HG03520 (cell line): ENCODE results near the gene ZNF443.
"Not testable (repeated sequence)": the region's sequence is repeated elsewhere in the genome, so short reads cannot be mapped to it uniquely, and the experiment has no call there.

Source experiments
- ATAC-seq: cut with Tn5 transposase; IDR thresholded peaks from one replicate; pipeline ENCODE4 v1.9.1; 2021; ENCODE audit warnings: mild to moderate bottlenecking, moderate library complexity; ENCODE audit not compliant: unreplicated experiment

The ZNF443 gene

DNA sequence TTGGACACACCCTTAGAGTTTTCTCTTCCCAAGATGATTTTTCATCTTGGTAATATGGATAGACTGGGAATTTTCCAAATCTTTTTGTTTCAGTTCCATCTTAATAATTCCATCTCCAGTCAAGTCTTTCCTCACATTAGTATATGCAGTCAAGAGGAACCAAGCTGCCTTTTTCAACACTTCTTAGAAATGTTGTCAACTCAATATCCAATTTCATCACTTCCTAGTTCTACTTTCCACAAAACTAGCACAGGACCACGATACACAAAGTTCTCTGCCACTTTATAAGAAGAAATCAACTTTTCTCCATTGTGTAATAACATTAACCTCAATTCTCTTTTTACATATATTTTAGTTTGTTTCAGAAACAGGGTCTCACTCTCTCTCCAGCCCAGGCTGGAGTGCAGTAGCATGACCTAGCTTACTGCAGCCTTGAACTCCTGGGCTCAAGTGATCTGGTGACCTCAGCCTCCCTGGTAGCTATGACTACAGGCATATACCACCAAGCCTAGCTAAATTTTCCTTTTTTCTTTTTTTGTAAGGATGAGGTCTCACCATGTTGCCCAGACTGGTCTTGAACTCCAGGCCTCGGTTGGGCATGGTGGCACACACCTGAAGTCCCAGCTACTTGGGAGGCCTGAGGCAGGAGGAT is 15.5 kb downstream of the ZNF443 start:
- no peak for ATAC-seq

GRCh38 chr19:12417273-12417672 is 23.5 kb downstream of the ZNF443 start:
- not testable (repeated sequence) for ATAC-seq

GRCh38 chr19:12411893-12412292 is 28.9 kb downstream of the ZNF443 start:
- no peak for ATAC-seq

DNA sequence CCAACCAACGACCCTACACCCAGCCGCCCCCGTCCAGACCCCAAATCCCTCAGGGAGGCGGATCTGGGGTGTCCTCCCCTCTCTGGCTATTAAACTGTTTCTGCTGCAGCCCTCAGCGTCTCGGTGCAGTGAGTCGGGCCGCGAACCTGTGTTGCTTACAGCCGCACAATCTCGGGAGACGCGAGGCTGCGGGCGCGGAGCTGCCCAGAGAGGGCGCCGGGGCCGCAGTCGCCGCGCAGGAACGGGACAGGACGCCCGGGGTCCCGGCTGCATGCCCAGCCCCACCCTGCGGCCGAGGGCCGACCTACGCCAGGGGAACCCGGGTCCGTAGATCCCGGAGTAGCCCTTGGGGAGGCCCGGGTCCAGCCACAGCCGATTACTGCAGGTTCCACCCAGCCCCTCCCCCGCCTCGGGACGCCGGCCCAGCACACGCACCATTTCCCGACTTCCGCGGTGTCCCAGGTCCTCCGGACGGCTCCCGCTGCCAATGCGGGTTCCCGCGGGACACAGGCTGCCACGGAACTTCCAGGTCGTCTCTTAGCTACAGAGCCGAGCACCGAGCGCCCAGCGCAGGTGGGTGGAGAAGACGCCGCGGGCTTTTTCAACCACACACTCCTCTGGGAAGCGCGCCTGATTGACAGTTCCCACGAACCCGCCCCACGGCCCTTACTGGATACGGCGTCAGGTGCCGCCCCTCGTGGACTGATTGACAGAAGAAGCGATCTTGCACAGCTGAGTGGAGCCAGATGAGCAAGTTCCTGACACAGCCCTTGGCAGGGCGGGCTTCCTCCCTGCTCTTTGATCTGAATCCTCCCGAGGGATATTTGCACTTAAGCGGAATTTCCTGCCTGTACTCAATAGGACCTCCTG is 40.0 kb downstream of the ZNF443 start, which contains the start of gene ZNF799:
ZNF799 (minus strand) TSS at position 639 of the 870 bp plus-strand sequence; CDS start at position 438, 201 bp downstream.
- ATAC-seq = peak; percentile 70

DNA sequence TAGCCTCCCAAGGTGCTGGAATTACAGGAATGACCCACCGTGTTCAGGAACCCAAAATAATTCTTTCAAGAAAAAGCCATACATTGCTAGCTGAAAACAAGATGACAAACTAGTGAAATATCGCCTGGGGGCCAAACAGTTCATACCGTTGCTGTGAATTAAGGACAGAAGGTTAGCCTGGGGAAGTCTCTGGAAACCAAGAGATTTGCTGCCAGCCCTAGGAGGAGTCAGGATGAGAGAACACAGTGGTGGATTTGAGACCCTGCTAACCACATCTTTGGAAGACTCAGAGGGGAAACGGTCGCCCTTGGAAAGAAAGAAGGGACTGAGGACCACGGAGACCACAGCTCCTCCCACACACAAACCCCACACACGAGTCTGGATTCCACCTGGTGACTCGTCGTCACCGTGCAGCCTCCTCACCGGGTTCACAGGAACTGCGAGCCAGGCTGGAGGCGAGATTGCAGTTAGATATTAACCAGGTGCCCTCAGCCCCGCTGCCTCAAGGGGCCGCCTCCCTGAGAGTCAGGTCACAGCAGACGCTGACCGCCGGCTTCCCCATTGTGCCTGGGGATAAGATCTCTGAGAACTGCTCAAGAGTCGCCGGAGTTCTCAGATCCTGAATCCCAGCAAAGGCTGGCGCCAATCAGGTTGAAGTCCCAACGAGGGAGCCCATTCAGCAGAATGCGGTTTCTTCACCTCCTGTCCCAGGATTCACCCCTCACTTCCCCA is 40.8 kb downstream of the ZNF443 start:
- peak; percentile 31 for ATAC-seq

DNA sequence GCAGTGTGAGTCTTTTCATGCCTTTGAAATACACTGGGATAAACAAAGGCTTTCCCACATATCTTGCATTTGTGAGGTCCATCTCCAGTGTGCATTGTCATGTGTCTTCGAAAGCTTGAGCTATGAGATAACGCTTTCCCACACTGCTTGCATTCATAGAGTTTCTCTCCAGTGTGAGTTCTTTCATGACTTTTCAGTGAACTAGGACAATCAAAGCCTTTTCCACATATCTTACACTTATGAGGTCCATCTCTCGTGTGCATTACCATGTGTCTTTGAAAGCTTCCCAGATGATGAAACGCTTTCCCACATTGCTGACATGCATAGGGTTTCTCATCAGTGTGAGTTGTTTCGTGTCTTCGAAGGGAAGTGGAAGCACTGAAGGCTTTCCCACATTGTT is 49.7 kb downstream of the ZNF443 start:
- not testable (repeated sequence) for ATAC-seq

DNA sequence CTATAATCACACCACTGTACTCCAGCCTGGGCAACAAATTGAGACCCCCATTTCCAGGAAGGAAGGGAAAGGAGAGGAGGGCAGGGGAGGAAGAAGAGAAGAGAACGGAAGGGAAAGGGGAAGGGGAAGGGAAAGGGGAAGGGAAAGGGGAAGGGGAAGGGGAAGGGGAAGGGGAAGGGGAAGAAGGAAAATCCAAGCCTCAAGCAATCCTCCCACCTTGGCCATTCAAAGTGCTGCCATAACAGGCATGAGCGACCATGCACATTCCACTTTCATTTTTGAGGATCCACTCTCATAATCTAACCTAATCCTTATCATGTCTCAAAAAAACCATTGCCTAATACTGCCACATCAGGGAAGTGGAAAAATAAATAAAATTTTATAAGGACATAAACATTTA is 54.5 kb downstream of the ZNF443 start:
- not testable (repeated sequence) for ATAC-seq

DNA sequence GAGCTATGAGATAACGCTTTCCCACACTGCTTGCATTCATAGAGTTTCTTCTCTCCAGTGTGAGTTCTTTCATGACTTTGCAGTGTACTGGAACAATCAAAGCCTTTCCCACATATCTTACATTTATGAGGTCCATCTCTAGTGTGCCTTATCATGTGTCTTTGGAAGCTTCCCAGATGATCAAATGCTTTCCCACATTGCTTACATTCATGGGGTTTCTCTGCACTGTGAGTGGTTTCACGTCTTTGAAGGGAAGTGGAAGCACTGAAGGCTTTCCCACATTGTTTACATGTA is 60.4 kb downstream of the ZNF443 start:
- ATAC-seq = no peak

GRCh38 chr19:12379732-12380443 is 60.9 kb downstream of the ZNF443 start:
- ATAC-seq = no peak
